Natural killer cell treated with Interleukin-12 subunit alpha and Interleukin-12 subunit beta and Interleukin-15 and Interleukin-18, amount 100 ng/mL, for 72 hours (primary cell): Measurements from ENCODE around the gene ITCH. TPM values are rescaled to one million over a fixed set of nuclear protein-coding genes. Genes with fewer than 3 reads are reported as not detected.
"Not testable (repeated sequence)": the region's sequence is repeated elsewhere in the genome, so short reads cannot be mapped to it uniquely, and the experiment has no call there.

ENCODE experiments used
- ATAC-seq, 2 donors: fragments of 150-1000 bp; cut with Tn5 transposase in 1 of 2; sonication (Bioruptor Pico), chemical (Tn5 transposase) in 1 of 2; 2 replicates each; pipeline ENCODE4 v1.10.0; 2021
- DNase-seq: peaks from one replicate; pipeline ENCODE4 v3.0.0; 2022; ENCODE audit warnings: low spot score
- H3K27ac Mint-ChIP-seq, 2 donors: 1 replicate in 1 of 2; 2 replicates in 1 of 2; pipeline ENCODE4 v1.8.0; 2022; ENCODE audit warnings: mixed read lengths in 2 of 2, mild to moderate bottlenecking in 1 of 2, moderate library complexity in 1 of 2
- H3K27me3 Mint-ChIP-seq, 2 donors: 1 replicate in 1 of 2; 2 replicates in 1 of 2; pipeline ENCODE4 v1.8.0; 2022; ENCODE audit warnings: mixed read lengths in 2 of 2
- H3K36me3 Mint-ChIP-seq: one replicate; pipeline ENCODE4 v1.8.0; 2022; ENCODE audit warnings: mixed read lengths
- H3K4me1 Mint-ChIP-seq, 2 donors: 1 replicate in 1 of 2; 2 replicates in 1 of 2; pipeline ENCODE4 v1.8.0; 2022; ENCODE audit warnings: low read depth in 2 of 2, mixed read lengths in 2 of 2, mild to moderate bottlenecking in 1 of 2
- H3K4me3 Mint-ChIP-seq: one replicate; pipeline ENCODE4 v1.8.0; 2022; ENCODE audit warnings: mixed read lengths
- H3K9me3 Mint-ChIP-seq: 2 replicates; pipeline ENCODE4 v1.8.0; 2022; ENCODE audit warnings: mixed read lengths
- total RNA-seq, 2 donors: library from RNA; stranded (reverse); gene quantifications; one replicate each; pipeline ENCODE4 v1.2.3, GENCODE V29; 2022

ITCH gene
- total RNA-seq, 2 donors from 2014 or later = 79.5 to 83.6 TPM

DNA sequence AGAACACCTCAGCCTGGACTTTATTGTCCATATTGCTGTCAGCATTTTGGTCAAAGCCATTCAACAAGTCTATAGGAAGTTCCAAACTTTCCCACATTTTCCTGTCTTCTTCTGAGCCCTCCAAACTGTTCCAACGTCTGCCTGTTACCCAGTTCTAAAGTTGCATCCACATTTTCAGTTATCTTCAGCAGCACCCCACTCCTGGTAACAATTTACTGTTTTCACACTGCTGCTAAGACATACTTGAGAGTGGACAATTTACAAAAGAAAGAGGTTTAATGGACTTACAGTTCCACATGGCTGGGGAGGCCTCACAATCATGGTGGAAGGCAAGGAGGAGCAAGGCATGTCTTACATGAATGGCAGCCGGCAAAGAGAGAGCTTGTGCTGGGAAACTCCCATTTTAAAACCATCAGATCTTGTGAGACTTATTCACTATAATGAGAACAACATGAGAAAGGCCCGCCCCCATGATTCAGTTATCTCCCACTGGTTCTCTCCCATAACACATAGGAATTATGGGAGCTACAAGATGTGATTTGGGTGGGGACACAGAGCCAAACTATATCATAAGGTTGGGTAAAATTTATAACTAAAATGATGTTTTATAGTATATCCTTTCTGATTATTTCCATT is 120.6 kb downstream of the ITCH start:
- H3K27me3 Mint-ChIP-seq, H3K9me3 Mint-ChIP-seq, H3K27ac Mint-ChIP-seq, DNase-seq, H3K4me3 Mint-ChIP-seq, ATAC-seq: not testable (repeated sequence)
- peaks cover 6 to 13% of the 10 kb centered on the region in 2 donors for H3K4me1 Mint-ChIP-seq
- H3K36me3 Mint-ChIP-seq = peaks cover 21% of the 10 kb centered on the region

DNA sequence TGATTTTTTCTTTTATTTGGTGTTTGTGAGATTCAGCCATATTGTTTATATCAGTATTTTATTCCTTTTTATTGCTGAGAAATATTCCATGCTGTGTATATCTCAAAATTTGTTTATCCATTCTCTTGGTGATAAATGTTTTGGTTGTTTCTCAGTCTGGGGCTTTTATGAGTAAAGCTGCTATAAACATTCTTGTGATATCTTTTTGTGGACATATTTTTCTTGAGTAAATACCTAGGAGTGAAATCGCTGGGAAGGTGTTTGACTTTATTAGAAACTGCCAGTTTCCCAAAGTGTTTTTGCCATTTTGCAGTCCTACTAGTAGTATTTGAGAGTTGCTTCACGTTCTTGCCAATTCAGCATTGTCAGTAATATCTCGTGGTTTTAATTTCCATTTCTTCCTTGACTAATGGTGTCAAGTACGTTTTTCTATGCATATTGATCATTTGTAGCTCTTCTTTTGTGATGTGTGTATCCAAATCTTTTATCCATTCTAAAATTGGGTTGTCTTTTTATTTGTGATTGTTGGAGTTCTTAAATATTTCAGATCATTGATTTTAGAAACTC is 122.1 kb downstream of the ITCH start:
- H3K27me3 Mint-ChIP-seq = no peaks in the 10 kb centered on the region
- ATAC-seq (no peak), DNase-seq (no peak)
- no peak overlapping the region for H3K27ac Mint-ChIP-seq
- H3K4me3 Mint-ChIP-seq = no peak overlapping the region
- no peaks in the 10 kb centered on the region for H3K9me3 Mint-ChIP-seq
- peaks cover 21% of the 10 kb centered on the region for H3K36me3 Mint-ChIP-seq
- H3K4me1 Mint-ChIP-seq = peaks cover 6 to 13% of the 10 kb centered on the region in 2 donors

DNA sequence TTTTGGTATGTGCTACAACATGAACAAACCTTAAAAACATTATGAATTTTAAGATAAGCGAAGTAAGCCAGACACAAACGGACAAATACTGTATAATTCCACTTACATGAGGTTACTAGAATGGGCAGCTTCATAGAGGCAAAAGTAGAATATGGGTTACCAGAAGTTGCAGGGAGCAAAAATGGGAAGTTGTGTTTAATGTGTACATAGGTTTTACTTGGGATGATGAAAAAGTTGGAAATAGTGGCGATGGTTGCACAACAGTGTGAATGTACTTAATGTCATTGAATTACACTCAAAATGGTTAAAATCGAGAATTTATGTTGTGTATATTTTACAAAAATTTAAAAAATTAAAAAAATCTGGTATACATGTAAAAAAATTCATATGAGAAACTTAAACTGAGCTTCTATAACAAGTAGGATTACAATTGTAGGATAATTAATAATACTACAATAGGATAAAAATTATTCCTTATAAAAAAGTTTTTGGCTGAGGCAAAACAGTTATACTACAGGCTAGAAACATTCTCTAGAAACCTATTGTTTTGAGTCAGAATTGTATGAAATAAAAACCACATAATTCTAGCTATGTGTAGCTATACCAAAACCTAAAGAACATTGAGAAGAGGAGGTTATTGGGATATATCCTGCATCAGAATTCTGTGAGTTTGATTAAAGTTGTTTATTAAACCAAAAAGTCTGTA is 128.3 kb downstream of the ITCH start:
- Mint-ChIP-seq H3K4me1 (peaks cover 9 to 14% of the 10 kb centered on the region in 2 donors), H3K27me3 (no peaks in the 10 kb centered on the region), H3K36me3 (peaks cover 31% of the 10 kb centered on the region), H3K27ac (no peak overlapping the region), H3K4me3 (no peak overlapping the region), H3K9me3 (no peaks in the 10 kb centered on the region)
- no peak for DNase-seq
- ATAC-seq = peak in 1 of 2 donors; percentile 48

DNA sequence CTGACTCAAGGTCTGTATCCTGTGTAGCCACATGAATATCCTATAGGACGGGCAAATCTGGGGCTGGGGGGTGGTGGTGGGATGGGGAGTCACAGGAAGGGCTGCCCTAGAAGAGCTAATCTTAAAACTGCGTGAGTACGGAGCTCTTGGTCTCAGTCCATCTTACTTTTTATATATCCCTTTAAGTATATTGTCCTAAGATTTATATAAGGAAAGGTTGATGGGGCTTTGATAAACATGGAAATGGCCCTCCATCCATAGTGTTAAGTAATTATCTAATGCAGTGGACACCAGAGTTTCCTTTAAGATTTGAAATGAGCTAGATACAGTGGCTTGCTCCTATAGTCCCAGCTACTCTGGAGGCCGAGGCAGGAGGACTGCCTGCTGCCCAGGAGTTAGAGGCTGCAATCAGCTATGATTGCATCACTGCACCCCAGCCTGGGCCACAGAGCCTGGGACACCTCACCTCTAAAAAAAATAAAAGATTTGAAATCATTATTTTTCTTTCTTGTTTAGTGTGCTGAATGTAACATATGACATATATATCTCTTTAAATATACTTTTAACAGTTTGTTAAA is 128.9 kb downstream of the ITCH start:
- ATAC-seq = no peak
- H3K27me3 Mint-ChIP-seq = no peaks in the 10 kb centered on the region
- peaks cover 31% of the 10 kb centered on the region for H3K36me3 Mint-ChIP-seq
- peaks cover 9 to 14% of the 10 kb centered on the region in 2 donors for H3K4me1 Mint-ChIP-seq
- H3K9me3 Mint-ChIP-seq = no peaks in the 10 kb centered on the region
- H3K4me3 Mint-ChIP-seq = no peak overlapping the region
- no peak overlapping the region for H3K27ac Mint-ChIP-seq
- no peak for DNase-seq

DNA sequence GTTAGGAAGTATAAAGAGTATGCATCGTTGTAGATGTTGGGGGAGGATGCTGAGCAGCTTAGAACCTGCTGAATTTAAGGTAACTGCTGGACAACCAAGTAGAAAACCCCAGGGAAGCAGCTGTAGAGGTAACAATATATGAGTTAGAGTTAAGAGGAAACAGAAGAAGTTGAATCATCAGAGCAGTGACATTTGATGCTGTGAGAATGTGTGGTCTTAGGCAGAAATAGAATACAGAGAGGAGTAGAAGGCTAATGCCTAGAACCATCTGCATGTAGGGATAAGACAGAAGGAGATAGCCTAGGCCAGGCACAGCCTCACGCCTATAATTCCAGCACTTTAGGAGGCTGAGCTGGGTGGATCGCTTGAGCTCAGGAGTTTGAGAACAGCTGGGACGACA is 130.6 kb downstream of the ITCH start:
- H3K27me3 Mint-ChIP-seq = no peaks in the 10 kb centered on the region
- no peaks in the 10 kb centered on the region for H3K9me3 Mint-ChIP-seq
- peak overlapping the region; percentile 0 to 2 for H3K27ac Mint-ChIP-seq
- DNase-seq (no peak), ATAC-seq (no peak)
- no peak overlapping the region for H3K4me3 Mint-ChIP-seq
- H3K4me1 Mint-ChIP-seq = peaks cover 11 to 14% of the 10 kb centered on the region in 2 donors
- H3K36me3 Mint-ChIP-seq = peaks cover 35% of the 10 kb centered on the region

DNA sequence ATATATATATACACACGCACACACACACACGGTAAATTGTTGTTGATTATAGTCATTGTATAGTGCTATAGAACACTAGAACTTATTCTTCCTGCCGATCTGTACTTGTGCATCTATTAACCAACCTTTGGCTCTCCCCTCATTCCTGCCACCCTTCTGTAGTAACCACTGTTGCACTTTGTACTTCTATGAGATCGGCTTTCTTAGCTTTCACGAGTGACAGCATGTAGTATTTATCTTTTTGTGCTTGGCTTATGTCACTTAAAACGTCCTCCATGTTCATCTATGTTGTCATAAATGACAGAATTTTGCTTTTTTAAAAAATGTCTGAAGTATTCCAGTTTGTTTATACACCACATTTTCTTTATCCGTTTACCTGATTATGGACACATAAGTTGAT is 132.2 kb downstream of the ITCH start:
- H3K4me3 Mint-ChIP-seq = no peak overlapping the region
- no peaks in the 10 kb centered on the region for H3K27me3 Mint-ChIP-seq
- H3K27ac Mint-ChIP-seq = no peak overlapping the region
- peaks cover 48% of the 10 kb centered on the region for H3K36me3 Mint-ChIP-seq
- peaks cover 18 to 22% of the 10 kb centered on the region in 2 donors for H3K4me1 Mint-ChIP-seq
- DNase-seq = no peak
- no peak for ATAC-seq
- no peaks in the 10 kb centered on the region for H3K9me3 Mint-ChIP-seq

DNA sequence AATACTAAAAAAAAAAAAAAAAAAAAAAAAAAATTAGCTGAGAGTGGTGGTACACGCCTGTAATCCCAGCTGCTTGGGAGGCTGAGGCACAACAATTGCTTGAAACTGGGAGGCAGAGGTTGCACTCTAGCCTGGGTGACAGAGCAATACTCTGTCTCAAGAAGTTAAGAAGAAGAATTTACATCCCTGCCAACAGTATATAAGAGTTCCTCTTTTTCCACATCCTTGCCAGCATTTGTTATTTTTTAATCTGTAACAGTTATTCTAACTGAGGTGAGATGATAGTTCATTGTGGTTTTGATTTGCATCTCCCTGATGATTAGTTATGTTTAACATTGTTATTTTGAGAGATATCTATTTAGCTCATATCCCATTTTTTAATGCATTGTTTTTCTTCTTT is 132.8 kb downstream of the ITCH start:
- Mint-ChIP-seq H3K27ac (no peak overlapping the region), H3K36me3 (peaks cover 48% of the 10 kb centered on the region), H3K27me3 (no peaks in the 10 kb centered on the region), H3K9me3 (peaks cover 2% of the 10 kb centered on the region), H3K4me3 (no peak overlapping the region), H3K4me1 (peaks cover 24 to 28% of the 10 kb centered on the region in 2 donors)
- ATAC-seq = no peak
- DNase-seq = no peak

DNA sequence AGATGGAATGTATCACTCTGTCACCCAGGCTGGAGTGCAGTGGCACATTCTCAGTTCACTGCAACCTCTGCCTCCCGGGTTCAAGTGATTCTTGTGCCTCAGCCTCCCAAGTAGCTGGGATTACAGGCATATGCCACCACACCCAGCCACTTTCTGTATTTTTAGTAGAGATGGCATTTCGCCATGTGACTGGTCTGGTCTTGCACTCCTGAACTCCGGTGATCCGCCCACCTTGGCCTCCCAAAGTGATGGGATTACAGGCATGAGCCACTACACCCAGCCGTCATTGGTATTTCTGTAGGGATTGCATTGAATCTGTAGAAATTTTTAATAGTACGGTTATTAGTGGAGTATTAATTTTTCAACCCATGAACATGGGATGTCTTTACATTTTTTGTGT is 134.5 kb downstream of the ITCH start:
- not testable (repeated sequence) for ATAC-seq, H3K27me3 Mint-ChIP-seq, H3K9me3 Mint-ChIP-seq, DNase-seq, H3K4me3 Mint-ChIP-seq
- H3K27ac Mint-ChIP-seq = peak overlapping the region in 1 of 2 donors; percentile 13
- peaks cover 46% of the 10 kb centered on the region for H3K36me3 Mint-ChIP-seq
- H3K4me1 Mint-ChIP-seq = peaks cover 22 to 28% of the 10 kb centered on the region in 2 donors

DNA sequence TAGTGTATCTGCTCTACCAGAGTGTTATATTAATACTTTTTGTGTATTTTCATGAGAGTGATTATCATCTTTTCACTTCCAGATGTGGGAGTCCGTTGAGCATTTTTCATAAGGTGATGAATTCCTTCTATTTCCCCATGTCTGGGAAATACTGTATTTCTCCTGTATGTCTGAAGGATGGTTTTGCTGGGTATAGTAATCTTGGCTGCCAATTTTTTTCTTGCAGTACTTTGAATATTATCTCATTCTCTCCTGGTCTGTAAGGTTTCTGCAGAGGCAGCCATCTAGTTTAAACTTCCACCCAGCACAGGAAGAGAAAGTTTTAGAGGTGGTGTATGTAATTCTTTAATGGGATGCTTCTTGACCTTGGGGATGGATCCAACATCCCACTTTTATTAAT is 137.8 kb downstream of the ITCH start:
- Mint-ChIP-seq H3K4me1 (peaks cover 13 to 16% of the 10 kb centered on the region in 2 donors), H3K4me3 (no peak overlapping the region), H3K27me3 (no peaks in the 10 kb centered on the region), H3K9me3 (peaks cover 2% of the 10 kb centered on the region), H3K36me3 (peaks cover 29% of the 10 kb centered on the region), H3K27ac (peak overlapping the region in 1 of 2 donors; percentile 11)
- ATAC-seq (no peak), DNase-seq (no peak)

DNA sequence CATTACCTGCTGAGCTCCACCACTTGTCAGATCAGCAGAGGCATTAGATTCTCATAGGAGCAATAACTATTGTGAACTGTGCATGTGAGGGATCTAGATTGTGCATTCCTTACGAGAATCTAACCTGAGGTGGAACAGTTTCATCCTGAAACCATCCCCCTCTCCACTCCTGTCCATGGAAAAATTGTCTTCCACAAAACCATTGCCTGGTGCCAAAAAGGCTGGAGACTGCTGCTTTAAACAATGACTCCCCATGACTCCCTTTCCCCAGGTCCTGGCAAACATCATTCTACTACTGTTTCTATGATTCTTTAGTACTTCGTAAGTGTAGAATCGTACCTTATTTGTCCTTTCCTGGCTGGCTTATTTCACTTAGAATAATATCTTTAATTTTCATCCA is 143.4 kb downstream of the ITCH start:
- Mint-ChIP-seq H3K27me3 (no peaks in the 10 kb centered on the region), H3K4me3 (no peak overlapping the region), H3K36me3 (peaks cover 7% of the 10 kb centered on the region), H3K9me3 (no peaks in the 10 kb centered on the region), H3K4me1 (no peaks in the 10 kb centered on the region), H3K27ac (peak overlapping the region in 1 of 2 donors; percentile 66)
- DNase-seq (no peak), ATAC-seq (no peak)

DNA sequence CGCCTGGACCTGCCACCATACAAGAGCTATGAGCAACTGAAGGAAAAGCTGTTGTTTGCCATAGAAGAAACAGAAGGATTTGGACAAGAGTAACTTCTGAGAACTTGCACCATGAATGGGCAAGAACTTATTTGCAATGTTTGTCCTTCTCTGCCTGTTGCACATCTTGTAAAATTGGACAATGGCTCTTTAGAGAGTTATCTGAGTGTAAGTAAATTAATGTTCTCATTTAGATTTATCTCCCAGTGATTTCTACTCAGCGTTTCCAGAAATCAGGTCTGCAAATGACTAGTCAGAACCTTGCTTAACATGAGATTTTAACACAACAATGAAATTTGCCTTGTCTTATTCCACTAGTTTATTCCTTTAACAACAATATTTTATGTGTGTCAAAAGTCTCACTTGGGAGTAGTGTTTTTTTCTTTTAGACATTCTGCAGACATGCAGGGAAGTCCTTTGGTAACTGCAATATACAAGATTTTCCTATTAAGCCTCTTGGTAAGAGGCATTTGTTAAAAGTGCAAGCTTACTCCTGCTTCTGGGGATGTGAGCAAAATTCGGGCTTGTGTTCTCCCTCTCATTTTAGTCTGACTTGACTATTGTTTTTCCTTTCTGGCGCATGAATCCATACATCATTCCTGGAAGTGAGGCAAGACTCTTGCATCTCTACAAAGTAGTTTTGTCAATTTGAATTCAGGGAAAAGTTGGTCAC is 144.8 kb downstream of the ITCH start:
- no peaks in the 10 kb centered on the region for H3K27me3 Mint-ChIP-seq
- H3K4me1 Mint-ChIP-seq = peaks cover 0 to 3% of the 10 kb centered on the region in 2 donors
- no peak for ATAC-seq
- peaks cover 7% of the 10 kb centered on the region for H3K36me3 Mint-ChIP-seq
- DNase-seq = no peak
- peak overlapping the region in 1 of 2 donors; percentile 33 for H3K27ac Mint-ChIP-seq
- no peaks in the 10 kb centered on the region for H3K9me3 Mint-ChIP-seq
- no peak overlapping the region for H3K4me3 Mint-ChIP-seq

DNA sequence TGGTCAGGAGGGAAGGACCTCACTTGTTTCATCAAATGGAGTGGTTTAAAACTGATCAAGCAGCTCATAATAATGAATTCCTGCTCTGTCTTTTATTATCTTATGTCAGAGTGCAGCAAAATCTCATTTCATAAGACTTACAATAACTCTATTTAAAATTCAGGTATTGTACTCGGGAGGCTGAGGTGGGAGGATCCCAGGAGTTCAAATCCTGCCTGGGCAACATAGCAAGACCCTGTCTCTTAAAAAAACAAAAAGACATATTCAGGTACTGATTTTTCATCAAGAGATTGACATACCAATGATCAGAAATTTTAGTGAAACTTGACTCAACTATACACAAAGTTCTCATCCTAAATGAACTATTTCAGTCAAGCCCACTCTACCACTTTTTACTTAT is 147.5 kb downstream of the ITCH start:
- ATAC-seq (no peak), DNase-seq (no peak)
- Mint-ChIP-seq H3K4me1 (peaks cover 17 to 27% of the 10 kb centered on the region in 2 donors), H3K27me3 (no peaks in the 10 kb centered on the region), H3K4me3 (no peak overlapping the region), H3K27ac (no peak overlapping the region), H3K36me3 (peaks cover 7% of the 10 kb centered on the region), H3K9me3 (no peaks in the 10 kb centered on the region)

DNA sequence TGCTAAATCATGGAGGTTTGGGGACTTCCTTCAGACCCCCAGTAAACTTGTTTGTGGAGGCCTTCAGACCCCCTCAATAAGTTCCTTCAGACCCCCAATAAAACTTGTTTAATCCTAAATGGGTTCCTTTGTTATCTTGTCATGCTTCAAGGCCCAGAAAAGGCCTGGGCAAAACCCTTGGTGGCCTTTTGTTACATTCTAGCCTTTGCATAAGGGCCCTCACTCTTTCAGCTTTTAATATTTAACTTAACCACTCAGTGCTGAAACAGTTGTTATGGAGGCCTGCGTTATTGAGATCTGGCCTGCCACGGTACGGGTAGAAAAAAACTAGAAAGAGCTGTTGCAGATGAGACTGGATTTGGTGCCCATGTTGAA is 148.8 kb downstream of the ITCH start:
- DNase-seq = no peak
- H3K27me3 Mint-ChIP-seq = no peaks in the 10 kb centered on the region
- peaks cover 23 to 33% of the 10 kb centered on the region in 2 donors for H3K4me1 Mint-ChIP-seq
- H3K9me3 Mint-ChIP-seq = no peaks in the 10 kb centered on the region
- peaks cover 7% of the 10 kb centered on the region for H3K36me3 Mint-ChIP-seq
- H3K4me3 Mint-ChIP-seq = no peak overlapping the region
- no peak for ATAC-seq
- no peak overlapping the region for H3K27ac Mint-ChIP-seq
